Liver (tissue), 3 donors: ENCODE data around the gene RBM20.

Experiments
- GABPA ChIP-seq, 2 donors: IDR thresholded peaks in 1 of 2; conservative IDR thresholded peaks in 1 of 2; 2 replicates each; pipeline ENCODE4 v1.6.1; 2016; ENCODE audit warnings: antibody characterized with exemption in 2 of 2, mild to moderate bottlenecking in 1 of 2, moderate library complexity in 1 of 2
- JUND ChIP-seq, 2 donors: IDR thresholded peaks; 2 replicates each; pipeline ENCODE4 v1.6.1; 2016; ENCODE audit warnings: antibody characterized with exemption in 2 of 2
- RAD21 ChIP-seq, 2 donors: IDR thresholded peaks; 2 replicates each; pipeline ENCODE4 v1.6.1; 2016; ENCODE audit warnings: antibody characterized with exemption in 2 of 2, mild to moderate bottlenecking in 2 of 2
- YY1 ChIP-seq: IDR thresholded peaks from 2 replicates; pipeline ENCODE4 v1.6.1; 2016; ENCODE audit warnings: antibody characterized with exemption, mild to moderate bottlenecking
- TF ChIP-seq, protein P1 (sequence below): IDR thresholded peaks from 2 replicates; pipeline ENCODE4 v1.6.1; 2016; ENCODE audit warnings: antibody characterized with exemption, mild to moderate bottlenecking
- TF ChIP-seq, protein P2 (sequence below): fragments of 150-350 bp; IDR thresholded peaks from 2 replicates; pipeline ENCODE4 v1.5.1; 2017; ENCODE audit warnings: improper control_type of control experiment, low read depth, low read length; ENCODE audit not compliant: missing input control
- donor health status: healthy.
- donor health status: healthy.

DNA sequence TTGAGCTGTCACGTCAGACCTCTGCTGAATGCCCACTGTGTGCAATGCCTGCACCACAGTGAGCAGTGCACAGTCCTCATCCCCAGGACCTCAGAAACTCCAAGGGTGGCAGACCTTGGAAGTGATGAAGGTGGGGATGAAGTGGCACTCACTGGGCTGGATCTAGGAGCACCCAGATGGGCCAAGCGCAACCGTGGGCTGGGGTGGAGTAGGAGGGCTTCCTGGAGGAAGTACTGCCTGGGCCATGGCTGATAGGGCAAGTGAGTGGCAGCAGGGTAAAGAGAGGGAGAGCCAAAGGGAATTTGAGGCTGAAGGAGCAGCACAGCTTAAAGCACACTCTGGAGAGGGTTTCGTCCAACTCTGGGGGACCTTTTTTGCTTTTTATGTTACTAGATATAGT lies 52.3 kb downstream of the RBM20 start:
- TF ChIP-seq, protein P1, sequence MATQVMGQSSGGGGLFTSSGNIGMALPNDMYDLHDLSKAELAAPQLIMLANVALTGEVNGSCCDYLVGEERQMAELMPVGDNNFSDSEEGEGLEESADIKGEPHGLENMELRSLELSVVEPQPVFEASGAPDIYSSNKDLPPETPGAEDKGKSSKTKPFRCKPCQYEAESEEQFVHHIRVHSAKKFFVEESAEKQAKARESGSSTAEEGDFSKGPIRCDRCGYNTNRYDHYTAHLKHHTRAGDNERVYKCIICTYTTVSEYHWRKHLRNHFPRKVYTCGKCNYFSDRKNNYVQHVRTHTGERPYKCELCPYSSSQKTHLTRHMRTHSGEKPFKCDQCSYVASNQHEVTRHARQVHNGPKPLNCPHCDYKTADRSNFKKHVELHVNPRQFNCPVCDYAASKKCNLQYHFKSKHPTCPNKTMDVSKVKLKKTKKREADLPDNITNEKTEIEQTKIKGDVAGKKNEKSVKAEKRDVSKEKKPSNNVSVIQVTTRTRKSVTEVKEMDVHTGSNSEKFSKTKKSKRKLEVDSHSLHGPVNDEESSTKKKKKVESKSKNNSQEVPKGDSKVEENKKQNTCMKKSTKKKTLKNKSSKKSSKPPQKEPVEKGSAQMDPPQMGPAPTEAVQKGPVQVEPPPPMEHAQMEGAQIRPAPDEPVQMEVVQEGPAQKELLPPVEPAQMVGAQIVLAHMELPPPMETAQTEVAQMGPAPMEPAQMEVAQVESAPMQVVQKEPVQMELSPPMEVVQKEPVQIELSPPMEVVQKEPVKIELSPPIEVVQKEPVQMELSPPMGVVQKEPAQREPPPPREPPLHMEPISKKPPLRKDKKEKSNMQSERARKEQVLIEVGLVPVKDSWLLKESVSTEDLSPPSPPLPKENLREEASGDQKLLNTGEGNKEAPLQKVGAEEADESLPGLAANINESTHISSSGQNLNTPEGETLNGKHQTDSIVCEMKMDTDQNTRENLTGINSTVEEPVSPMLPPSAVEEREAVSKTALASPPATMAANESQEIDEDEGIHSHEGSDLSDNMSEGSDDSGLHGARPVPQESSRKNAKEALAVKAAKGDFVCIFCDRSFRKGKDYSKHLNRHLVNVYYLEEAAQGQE, result no peak
- TF ChIP-seq, protein P2, sequence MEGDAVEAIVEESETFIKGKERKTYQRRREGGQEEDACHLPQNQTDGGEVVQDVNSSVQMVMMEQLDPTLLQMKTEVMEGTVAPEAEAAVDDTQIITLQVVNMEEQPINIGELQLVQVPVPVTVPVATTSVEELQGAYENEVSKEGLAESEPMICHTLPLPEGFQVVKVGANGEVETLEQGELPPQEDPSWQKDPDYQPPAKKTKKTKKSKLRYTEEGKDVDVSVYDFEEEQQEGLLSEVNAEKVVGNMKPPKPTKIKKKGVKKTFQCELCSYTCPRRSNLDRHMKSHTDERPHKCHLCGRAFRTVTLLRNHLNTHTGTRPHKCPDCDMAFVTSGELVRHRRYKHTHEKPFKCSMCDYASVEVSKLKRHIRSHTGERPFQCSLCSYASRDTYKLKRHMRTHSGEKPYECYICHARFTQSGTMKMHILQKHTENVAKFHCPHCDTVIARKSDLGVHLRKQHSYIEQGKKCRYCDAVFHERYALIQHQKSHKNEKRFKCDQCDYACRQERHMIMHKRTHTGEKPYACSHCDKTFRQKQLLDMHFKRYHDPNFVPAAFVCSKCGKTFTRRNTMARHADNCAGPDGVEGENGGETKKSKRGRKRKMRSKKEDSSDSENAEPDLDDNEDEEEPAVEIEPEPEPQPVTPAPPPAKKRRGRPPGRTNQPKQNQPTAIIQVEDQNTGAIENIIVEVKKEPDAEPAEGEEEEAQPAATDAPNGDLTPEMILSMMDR, result no peak
- TF ChIP-seq JUND (IDR thresholded peaks at IDR 0.05), result no peak
- TF ChIP-seq GABPA (IDR thresholded peaks at IDR 0.05 in 1 of 2, conservative IDR thresholded peaks at IDR 0.05 in 1 of 2), result no peak
- TF ChIP-seq YY1, result no peak
- TF ChIP-seq RAD21 (IDR thresholded peaks at IDR 0.05), result no peak
